Bone marrow (tissue), 2 donors: Measurements from ENCODE around the gene GRB10.
A peak's percentile ranks its signal among the peaks of the same experiment; 100 is the strongest.

Experiments used
- DNase-seq, 2 donors: peaks; one replicate each; lab custom pipeline; 2025; lab: John Stamatoyannopoulos, UW

Gene GRB10

GRCh38 chr7:50655020-50655419 is 127.7 kb downstream of the GRB10 start:
- no peak for DNase-seq

GRCh38 chr7:50653981-50654425 is 128.7 kb downstream of the GRB10 start:
- DNase-seq: no peak

GRCh38 chr7:50653126-50653864 is 129.4 kb downstream of the GRB10 start:
- DNase-seq: no peak

GRCh38 chr7:50652400-50653125 is 130.1 kb downstream of the GRB10 start:
- DNase-seq: no peak

GRCh38 chr7:50651271-50651989 is 131.3 kb downstream of the GRB10 start:
- DNase-seq: no peak

GRCh38 chr7:50650057-50650664 is 132.5 kb downstream of the GRB10 start:
- DNase-seq: no peak

GRCh38 chr7:50649259-50649885 is 133.3 kb downstream of the GRB10 start:
- no peak for DNase-seq

GRCh38 chr7:50648570-50649169 is 134.0 kb downstream of the GRB10 start:
- no peak for DNase-seq

- DNase-seq: no peak
These were observed 134.6 kb downstream of the GRB10 start for GRCh38 chr7:50648076-50648475.

GRCh38 chr7:50647286-50647980 is 135.3 kb downstream of the GRB10 start:
- DNase-seq: no peak

GRCh38 chr7:50646069-50646468 is 136.6 kb downstream of the GRB10 start:
- DNase-seq: no peak

- DNase-seq: peak in 1 of 2 donors; percentile 51
These were observed 137.5 kb downstream of the GRB10 start for GRCh38 chr7:50645186-50645585.

GRCh38 chr7:50644586-50644985 is 138.1 kb downstream of the GRB10 start:
- no peak for DNase-seq

GRCh38 chr7:50644114-50644513 is 138.6 kb downstream of the GRB10 start:
- DNase-seq: no peak

GRCh38 chr7:50641442-50642405 is 141.0 kb downstream of the GRB10 start:
- no peak for DNase-seq

- no peak for DNase-seq
These were observed 141.9 kb downstream of the GRB10 start for GRCh38 chr7:50640779-50641178.

GRCh38 chr7:50640256-50640655 is 142.4 kb downstream of the GRB10 start:
- no peak for DNase-seq

GRCh38 chr7:50637725-50638643 is 144.7 kb downstream of the GRB10 start:
- no peak for DNase-seq

GRCh38 chr7:50634378-50634777 is 148.3 kb downstream of the GRB10 start:
- DNase-seq: no peak
